D341Med (cell line): ENCODE measurements around the gene SH2D1B.

Experiments
- DNase-seq: peaks from one replicate; pipeline ENCODE4 v3.0.0; 2012; ENCODE audit warnings: low spot score

SH2D1B gene

DNA sequence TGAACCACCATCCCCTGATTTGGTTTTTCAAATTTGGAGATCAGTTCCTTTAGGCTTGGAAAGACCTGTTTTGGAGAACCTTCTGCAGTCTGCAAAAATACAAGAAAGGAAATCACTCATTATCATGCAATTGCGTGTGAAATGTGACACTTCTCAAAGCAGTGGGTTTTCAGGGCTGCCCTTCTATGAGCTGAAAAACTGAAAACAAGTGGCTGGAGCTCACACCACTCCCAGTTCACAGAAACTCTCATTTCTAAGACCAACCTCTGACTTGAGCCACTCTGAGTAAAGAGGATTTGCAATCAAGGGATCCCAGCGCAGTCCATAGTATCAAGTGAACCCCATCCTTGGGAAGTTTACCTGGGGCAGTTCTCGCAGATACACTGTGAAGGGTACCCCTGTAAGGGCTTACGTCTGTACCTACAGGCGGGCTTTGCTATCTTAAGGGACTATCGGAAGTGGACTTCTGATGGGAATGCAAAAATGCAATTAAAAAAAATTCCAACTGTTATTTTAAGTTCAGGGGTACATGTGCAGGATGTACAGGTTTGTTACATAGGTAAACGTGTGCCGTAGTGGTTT is 12.8 kb downstream of the SH2D1B start:
- no peak for DNase-seq

- DNase-seq = no peak
Observed at GRCh38 chr1:162397943-162398560, 13.9 kb downstream of the SH2D1B start.

- DNase-seq = no peak
Observed at GRCh38 chr1:162397039-162397448, 14.9 kb downstream of the SH2D1B start.

DNA sequence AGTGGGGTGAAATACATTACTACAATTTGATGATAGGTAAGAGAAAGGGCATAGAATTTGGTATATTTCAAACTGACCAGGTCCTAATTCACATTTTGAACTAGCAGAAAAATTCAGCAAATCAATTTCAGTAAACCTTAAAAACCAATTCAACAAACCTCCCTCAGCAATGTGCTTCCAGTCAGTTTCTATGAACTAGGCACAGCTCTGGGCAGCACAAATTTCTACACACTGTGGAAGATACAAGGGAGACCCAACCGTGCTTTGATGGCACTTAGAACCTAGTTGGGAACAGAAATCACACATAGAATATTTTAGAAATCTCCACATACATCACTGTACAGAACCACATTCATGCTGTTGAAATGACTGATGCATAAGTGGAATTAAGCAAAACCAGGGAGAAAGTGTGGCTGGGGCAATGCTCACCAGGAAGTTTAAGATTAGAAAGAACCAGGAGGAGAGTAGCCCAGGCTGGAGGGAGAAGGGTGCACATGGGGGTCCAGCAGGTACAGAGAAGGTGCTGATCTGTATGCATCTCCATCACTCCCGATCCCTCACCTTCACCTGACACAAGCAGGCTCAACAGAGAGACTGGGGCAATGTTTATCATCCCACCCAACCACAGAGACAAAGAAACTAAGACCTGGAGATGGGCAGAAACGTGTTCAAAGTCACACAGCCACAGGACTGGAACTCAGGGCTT is 15.6 kb downstream of the SH2D1B start:
- DNase-seq = no peak

GRCh38 chr1:162391790-162392563 is 20.0 kb downstream of the SH2D1B start:
- peak; percentile 62 for DNase-seq

- no peak for DNase-seq
Observed at GRCh38 chr1:162390396-162391185, 21.3 kb downstream of the SH2D1B start.

- DNase-seq = no peak
Observed at GRCh38 chr1:162389971-162390370, 22.0 kb downstream of the SH2D1B start.

DNA sequence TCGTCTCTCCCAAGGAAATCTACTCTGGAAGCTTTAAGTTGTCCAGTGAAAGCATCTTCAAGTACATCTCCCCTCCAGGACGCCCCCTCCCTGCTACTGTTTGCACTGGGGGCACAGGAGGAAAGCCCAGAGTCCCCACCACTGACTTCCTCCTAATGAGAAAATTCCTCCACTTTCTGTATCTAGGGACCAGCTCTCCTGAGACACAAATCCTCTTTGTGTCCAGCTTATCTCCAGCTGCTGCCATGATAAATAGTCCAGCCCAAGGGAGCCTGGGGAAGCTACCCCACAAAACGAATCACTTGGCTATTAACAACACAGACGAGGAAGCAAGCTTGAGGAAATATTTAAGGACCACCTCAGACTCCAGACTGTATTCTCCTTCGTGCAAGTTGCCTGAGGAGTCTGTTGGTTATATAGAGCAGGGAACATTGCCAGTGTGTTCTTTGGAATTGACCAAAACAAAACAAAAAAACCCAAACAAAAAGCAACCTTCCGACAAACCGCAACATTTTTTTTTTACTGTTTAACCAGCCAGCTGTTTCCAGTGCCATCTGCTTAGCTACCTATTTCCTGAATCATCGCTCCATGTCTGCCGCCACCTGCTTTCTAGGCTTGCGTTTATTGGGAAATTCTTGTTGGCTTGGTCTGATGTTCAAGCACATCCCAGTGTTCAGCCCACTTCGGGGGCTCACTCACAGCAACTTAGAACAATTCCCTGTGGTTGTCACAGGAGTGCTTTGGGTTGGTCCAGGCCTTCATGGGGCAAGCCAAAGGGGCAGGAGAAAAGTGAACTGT is 22.7 kb downstream of the SH2D1B start:
- peak; percentile 69 for DNase-seq

DNA sequence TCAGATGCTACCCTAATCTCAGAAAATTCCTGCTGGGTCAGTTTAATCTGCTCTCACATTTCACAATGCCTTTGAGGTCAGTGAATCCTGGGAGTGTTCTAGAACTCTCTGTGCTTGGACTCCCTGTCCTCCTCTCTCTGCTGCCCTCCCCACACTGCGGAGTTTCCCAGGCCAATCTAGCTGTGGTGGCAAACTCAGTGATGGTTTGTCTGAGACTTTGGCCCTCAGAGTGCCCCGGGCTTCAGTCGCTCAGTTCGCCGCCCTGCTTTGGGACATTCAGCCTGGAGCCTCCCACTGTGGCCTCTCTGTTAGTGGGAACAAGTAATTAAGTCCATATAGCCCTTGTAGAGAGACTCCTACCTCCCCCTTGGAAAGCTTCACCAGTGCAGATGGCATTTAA is 23.3 kb downstream of the SH2D1B start:
- no peak for DNase-seq

- DNase-seq = peak; percentile 25
Observed at GRCh38 chr1:162388083-162388594, 23.8 kb downstream of the SH2D1B start.

GRCh38 chr1:162387226-162388082 is 24.5 kb downstream of the SH2D1B start:
- peak; percentile 8 for DNase-seq

DNA sequence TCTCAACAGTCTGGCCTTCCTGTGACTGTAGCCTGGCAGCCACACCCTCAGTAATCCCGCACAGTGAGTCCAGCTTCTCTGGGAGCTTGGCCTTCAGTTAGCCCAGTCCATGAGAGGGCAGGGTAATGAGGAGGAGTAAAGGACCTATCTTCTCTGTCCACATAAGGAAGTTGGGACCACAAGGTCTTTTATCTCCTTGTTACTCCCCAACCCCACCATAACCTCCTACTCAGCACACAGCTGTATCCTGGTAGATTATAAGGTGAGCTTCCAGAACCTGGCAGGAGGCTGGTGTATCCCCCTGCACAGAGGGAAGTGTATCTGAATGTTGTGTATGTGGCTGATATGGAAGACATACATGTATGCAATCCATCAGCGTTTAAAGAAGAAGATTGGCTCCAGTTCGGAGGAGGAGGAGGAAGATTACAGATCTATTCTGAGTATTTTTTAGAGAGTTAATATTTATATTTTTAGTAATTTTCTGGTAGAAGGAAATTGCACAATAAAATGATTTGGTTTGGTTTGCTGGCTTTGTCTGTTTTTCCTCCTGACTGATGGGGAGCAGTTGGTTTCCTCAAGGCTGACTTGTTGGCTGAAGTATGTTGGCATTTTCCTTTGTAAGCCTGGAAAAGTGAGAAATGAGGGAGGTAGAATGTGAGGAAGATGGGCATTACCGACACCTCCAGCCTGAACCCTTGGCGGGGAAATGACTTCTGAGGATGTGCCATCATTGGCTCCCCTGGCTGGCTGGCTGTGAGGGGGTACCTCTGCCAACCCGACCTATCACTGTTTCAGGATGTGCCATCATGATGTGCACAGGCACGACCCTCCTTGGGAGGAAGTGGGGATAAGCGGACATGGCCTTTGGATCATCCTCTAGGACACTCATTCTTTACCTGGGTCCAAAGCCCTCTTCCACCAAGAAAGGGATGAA is 25.4 kb downstream of the SH2D1B start:
- DNase-seq = no peak

DNA sequence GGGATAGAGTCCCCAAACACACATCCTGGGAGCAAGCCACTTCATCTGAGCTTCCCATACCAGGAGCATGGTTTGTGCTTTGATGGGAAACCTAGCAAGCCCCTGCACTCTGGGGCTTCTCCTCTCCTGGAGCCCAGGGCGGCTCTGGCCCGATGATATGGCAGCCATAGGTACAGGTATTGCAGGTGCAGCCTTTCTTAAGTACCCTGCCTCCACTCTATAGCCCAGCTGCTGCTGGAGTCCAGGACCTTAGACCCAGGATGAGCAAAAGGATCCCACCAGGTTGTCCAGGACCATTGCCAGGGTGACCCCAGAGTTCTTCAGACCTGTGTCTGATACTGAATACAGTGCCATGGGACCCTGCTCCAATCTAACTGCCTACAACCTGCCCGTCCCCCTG is 26.2 kb downstream of the SH2D1B start:
- DNase-seq = no peak

- no peak for DNase-seq
Observed at GRCh38 chr1:162385280-162385623, 26.7 kb downstream of the SH2D1B start.

- no peak for DNase-seq
Observed at GRCh38 chr1:162384601-162385279, 27.2 kb downstream of the SH2D1B start.

GRCh38 chr1:162384116-162384515 is 27.8 kb downstream of the SH2D1B start:
- no peak for DNase-seq

GRCh38 chr1:162383516-162383915 is 28.4 kb downstream of the SH2D1B start:
- no peak for DNase-seq

- no peak for DNase-seq
Observed at GRCh38 chr1:162383091-162383490, 28.8 kb downstream of the SH2D1B start.
